GM21381 (cell line): ENCODE data around the gene ONECUT1.

Experiments
- ATAC-seq: cut with Tn5 transposase; IDR thresholded peaks from one replicate; pipeline ENCODE4 v1.9.1; 2021; ENCODE audit warnings: mild to moderate bottlenecking, moderate library complexity; ENCODE audit not compliant: unreplicated experiment

Gene ONECUT1

DNA sequence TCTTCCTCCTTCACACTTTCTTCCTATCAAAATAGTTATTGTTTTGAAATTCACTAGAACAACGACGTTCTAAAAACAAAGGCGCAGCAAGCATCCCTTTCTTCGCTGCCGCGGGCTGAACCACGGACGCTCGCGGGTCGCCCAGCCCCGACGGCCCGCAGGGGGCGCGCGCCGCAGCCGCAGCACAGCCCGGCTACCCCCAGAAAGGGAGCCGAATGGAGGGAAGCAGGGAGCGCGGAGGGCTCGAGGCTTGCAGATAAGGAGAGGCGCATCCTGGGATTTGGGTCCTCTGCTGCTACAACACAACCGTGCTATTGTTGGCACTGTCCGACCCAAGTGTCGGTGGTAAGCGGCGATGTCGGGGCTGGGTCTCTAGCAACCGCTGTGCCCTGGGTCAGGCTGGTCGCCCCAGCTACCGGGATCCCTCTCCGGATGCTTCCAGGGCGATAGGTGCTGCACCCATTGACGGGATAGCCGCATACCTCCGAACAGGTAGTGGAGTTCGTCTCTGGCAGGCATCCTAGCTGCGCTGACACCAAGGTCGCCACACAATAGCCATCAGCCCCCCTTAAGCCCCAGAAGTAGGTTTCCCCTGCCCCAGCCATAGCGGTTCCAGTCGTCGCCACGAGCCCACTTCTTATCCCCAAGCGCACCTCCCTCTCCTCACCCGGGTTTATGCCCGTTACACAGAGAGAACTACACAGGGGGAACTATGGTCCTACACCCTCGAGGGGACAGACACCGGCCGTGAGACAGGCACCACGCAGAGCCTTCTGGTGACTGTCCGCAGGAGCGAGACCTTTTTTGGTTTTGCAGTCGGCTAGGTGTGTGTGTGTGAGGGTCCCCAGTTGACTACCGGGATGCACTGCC is 6.0 kb downstream of the ONECUT1 start:
- no peak for ATAC-seq

DNA sequence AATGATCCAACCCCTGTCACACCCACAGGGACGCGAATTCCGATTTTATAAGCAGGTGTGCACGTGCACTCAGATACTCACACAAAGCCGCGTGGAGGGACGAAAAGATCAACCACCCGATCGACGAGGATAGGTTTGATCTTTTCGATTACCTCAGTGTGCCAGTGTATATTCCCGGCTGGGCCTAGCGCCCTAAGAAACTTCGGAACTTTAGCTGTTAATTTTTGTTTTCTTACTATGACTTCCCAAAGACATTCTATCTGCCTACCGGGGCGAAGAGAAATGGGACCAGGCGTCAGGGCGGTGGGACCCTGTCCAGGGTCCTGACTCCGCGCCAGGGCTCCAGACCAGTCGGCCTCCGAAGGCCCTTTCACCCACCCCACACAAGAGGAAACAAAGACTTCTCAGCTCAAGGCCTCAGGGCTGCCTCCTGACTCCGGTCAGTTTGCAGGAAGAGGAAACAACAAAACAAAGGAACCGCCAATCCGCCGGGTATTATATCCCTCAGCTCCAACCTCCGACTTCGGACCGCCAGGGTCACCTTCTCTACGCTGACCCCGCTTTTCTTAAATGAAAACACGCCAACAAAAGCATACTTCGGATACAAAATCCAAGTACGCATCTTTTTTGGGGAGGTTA is 6.8 kb downstream of the ONECUT1 start:
- no peak for ATAC-seq

DNA sequence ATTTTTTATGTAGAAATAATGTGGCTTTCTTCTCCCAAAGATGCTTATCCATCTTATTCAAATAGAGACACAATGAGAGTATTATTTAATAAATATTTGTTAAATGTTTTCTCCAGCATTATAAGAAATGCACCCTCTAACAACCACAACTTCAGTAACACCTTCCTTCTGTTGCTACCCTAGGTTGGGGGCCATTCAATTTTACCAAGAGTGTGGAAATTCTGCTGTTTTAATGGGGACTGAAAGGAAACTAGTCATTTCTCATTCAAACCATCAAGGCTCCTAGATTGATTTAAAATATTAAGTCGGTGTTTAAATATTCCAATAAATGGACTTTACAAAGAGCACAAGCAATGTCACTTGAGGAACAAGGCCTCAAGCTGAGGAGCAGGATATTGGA is 7.6 kb downstream of the ONECUT1 start:
- ATAC-seq, result no peak

DNA sequence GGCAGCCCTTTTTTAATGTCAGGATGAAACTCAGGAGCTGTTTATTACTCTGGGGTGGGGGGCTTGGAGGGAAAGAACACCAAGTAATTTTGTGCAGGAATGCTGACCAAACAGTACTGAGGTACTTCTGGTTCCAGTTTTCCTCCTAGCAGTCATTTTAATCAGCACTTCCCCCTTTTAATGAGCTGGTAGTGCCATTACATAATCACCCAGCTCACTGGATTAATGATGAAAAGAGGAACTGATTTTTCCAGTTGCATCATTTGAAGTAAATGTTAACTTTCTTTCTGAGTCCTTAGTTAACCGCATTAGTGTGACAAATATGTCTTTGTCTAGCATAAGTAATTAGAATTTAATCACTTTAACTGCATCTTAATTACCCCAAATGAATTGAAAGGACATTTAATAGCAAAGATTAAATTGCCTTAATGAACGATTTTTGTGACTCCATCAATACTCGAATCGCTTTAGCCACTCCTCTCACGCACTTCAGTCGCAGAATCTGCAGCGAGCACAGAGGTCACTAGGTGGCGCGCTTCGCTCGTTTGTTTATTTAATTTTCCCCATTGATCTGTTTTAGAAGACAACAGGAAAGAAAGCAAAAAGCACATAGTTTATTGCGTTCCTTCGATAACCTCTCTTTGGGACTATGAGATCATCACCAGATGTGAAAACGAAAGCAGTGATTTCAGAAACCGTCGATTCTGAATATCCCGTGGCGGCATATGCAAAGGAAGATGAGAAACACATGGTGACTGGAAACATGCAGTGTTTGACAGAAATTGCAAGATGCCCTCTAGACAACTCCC is 9.8 kb downstream of the ONECUT1 start:
- peak; percentile 60 for ATAC-seq

DNA sequence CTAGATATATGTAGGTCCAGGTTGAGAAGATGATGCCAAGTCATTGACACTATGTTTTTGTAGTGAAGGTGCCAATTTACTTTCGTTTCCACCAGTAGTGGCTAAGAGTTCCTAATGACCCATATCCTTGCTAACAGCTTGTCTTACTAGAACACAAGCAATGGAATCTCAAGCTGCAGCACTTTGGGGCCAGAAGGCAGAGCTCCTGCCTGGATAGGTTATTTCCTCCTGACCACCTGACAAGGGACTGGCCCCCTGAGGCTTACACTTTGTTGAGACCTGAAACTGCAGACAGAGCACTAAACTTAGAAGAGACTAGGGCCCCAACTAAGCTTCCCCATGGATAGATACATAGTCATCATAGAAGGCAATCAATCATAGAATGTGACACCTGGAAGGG is 11.7 kb downstream of the ONECUT1 start:
- no peak for ATAC-seq

DNA sequence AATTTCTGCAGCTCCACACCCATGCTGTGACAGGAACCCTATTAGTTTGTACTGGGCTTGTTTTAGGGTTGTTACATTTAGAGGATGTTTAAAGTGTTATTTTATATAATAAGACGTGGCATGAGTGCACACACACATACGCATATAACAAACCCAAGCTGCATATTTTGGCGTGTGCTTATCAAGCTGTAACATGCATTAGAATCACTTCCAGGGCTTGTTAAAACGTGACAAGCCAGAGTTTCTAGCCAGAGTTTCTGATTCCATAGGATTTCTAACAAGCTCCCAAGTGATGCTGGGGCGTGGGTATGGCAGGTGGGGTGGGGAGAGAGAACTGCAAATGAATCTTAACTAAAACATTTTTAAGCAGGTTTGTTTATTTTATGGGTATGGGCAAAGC is 17.4 kb downstream of the ONECUT1 start:
- ATAC-seq, result no peak

DNA sequence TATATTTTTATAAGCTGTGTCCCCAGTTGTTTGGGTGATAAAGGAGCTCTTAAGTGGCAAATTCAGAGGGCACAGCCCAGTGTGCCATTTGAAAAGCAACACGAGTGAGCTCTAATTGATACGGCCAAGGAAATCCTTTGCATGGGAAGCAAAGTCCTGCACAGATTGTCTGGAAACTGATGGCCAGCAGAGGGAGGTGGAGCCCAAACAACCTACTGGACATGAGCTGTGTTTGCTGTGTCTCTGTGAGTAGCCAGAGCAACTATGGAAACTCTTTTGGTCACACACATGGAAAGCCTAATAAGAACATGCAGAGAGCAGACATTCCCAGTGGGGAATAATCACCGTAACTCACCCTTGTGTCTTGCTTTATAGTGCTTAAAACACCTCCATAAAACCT is 24.4 kb downstream of the ONECUT1 start:
- ATAC-seq, result no peak

DNA sequence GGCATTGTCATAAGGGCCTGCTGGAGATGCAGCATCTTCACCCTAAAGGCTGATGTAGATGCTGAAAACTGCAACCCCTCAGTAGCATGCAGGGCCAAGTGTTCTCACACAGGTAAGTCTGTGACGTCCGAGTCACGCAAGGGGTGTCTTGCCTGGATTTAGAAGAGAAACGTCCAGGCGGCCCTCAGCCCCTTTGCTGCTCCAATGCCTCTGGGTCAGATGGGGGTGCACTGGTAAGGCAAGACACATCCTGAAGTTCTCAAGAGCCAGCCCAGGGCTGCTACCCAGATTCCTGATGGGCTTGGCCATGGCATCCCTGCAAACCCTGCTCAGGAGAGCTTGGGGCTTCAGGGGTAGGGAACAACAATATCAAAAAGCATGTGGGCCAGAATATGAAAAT is 25.4 kb downstream of the ONECUT1 start:
- no peak for ATAC-seq

DNA sequence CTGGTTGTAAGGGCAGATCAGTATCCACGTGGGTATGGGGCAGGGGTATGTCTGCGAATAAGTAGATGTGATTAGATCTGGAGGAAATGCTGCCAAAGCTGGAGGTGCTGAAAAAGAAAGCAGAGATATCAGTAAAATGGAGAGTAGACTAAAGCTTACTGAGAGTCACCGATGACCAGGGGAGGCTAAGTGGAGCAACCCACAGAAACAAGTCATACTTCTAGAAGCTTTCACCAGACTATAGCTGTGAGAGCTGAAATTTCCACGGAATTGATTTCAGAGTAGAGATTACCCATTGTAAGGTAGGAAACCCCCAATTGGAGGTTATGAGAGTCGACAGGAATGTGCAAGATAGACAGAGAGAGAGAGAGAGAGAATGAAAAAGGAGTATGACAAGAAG is 27.5 kb downstream of the ONECUT1 start:
- ATAC-seq, result no peak

DNA sequence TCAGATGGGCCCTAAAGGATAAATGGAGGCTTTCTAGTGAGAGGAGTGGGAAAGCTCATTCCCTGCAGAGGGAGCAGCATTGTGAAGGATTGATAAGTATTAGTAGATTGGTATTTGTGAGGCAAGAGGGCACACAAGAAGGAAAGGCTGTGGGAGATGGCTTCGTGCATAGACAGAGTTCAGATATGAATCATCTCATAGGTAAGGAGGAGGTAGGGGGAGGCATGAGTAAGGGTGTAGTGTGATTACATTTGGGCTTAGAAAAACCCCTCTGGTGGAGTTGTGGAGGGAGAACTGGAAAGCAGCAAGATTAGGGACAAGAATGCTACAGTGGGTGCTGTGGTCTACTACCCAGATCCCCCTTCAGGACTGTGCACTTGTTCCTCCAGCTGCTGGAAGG is 29.6 kb downstream of the ONECUT1 start:
- no peak for ATAC-seq

DNA sequence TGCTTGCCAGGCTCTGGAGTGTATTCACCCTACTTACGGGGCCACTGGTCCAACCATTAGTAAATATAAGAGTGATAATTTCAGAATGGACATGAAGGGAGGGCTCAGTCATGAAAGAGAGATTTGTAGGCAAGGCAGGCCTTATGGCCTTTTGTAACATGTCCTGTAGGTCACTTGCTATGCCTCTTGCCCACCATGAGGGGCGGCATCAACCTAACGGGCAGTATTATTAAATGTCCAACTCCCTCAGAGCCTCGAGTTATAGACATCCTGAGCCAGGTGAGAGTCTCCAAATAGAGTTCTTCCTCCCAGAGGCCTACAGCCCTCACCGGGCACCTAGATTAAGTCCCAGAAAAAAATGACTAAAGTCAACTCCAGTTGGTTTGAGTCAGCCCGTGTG is 30.2 kb downstream of the ONECUT1 start:
- no peak for ATAC-seq

DNA sequence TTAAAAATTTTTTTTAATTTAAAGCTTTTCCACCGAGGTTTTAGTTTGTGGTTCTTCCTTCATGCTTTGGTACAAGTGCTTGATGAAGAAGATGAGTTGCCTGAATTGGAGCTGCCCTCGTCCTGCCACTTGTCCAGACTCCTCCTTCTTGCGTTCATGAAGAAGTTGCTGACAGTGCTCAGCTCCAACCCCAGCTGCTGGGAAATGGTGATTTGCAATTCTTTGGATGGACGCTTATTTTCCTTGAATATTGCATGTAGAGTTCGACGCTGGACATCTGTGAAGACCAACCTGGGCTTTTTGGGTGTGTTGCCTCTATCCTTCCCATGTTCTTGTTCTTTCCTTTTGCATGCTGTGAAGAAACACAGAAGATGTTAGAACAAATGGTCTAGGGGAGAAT is 32.6 kb downstream of the ONECUT1 start:
- ATAC-seq, result no peak

DNA sequence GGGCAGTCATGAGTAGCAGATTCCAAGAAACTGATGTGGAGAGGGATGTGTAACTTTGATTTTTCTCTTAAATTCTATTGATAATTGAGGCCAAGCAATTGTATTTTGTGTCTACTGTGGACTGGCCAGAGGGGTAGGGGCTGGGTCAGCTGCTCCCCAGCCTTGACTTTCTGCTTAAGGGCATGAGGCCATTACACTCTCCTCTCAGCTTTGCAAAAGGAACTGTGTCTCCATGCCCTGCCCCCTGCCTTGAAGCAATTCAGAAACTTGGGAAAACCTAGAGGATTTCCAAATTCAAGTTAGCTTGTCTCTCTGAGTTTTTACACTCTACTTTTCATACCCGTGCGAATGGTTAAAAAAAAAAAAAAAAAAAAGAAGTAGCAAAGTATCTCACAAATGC is 38.6 kb downstream of the ONECUT1 start:
- ATAC-seq, result no peak

DNA sequence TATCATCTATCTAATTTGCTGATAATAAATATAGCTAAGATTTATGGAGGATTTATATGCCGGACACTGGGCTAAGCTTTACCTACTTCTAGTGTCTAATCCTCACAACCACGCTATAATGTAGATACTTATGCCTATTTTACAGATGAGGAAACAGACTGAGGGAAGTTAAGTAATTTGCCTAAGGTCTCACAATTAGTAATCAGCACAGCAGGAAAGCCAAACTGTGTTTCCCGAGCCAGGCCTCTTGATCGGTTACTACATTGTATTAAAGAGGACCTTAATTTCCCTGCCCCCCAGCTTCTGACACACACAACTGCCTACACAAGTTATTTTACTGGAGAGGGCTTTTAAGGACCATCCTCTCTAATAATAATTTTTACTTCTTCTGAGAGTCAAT is 40.9 kb downstream of the ONECUT1 start:
- no peak for ATAC-seq

DNA sequence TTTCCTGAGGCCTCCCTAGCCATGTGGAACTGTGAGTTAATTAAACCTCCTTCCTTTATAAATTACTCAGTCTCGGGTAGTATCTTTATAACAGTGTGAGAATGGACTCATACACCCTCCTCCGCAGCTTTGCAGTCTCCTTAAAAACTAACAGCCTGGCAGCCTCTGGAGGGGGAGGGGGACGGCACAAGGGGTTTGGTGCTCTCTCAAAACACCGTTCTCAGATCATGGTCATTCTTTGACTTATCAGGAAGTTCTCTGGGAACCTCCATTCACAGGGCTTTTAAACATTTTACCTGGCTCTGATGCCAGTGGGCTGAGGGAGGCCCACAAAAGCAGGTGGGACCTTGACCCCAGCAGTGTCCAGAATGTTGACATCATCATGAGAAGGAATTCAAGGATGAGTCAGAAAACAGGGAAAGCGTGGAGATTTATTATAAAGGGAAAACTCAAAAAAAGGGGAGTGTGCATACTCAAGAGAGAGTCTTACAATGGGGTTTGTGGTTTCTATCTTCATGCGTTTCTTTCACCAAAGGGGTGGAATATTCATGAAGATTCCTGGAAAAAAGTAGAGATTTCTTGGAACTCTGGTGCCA is 43.9 kb downstream of the ONECUT1 start:
- no peak for ATAC-seq

DNA sequence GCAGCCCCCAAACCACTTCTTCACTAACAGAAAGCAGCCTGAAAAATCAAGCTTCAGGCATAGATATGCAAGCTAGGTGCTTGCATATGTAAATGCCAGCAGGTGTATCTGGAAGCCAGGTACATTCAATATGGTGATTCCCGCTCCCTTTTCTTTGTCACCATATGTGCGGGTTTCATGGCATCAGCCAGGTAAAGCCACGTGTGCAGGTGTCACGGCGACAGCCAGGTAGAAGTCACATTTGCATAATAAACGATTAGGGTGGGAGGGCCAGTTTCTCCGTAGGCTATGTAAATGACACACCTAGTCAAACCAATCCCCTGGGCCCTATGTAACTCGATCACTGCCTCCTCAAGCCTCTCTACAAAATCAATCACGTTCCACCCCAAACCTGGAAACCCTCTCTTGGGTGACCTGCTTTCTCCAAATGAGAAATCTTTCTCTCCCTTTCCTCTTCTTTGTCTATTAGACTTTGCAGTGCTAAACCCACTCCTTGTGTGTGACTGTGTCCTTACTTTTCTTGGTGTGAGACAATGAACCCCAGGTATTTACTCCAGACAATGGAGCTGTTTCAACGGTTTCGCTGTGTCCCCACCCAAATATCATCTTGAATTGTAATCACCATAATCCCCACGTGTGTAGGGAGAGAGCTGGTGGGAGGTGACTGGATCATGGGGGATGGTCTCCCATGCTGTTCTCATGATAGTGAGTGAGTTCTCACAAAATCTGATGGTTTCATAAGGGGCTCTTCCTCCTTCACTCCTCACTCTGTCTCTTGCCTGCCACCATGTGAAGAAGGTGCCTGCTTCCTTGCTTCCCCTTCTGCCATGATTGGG is 44.6 kb downstream of the ONECUT1 start:
- ATAC-seq, result no peak

DNA sequence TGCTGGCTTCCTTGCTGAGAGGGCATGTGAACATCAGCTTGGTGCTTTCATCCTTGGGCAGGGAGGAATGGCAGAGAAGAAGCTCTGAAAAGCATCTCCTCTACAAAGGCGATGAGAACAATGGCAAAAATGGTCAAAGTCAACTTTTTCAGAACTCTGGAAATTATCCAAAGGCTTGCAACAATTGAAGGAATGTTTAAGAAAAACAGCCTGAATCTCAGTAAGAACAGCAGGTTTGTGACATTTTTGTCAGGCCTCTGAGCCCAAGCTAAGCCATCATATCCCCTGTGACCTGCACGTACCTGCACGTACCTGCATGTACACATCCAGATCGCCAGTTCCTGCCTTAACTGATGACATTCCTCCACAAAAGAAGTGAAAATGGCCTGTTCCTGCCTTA is 51.8 kb downstream of the ONECUT1 start:
- no peak for ATAC-seq

DNA sequence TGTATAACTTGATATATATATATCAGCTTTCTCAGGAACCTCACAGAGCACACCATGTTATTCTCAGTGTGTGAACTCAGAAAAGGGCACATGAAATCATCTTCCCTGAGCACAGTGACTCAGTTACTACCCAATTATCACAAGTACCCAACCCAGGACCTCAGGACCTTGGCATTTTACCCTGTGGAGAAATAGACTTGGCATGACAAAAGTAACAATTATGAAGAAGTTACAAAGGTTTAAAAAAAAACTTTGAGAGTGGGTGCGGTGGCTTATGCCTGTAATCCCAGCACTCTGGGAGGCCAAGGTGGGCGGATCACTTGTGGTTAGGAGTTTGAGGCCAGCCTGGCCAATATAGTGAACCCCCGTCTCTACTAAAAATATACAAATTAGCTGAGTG is 52.4 kb downstream of the ONECUT1 start:
- ATAC-seq, result no peak

DNA sequence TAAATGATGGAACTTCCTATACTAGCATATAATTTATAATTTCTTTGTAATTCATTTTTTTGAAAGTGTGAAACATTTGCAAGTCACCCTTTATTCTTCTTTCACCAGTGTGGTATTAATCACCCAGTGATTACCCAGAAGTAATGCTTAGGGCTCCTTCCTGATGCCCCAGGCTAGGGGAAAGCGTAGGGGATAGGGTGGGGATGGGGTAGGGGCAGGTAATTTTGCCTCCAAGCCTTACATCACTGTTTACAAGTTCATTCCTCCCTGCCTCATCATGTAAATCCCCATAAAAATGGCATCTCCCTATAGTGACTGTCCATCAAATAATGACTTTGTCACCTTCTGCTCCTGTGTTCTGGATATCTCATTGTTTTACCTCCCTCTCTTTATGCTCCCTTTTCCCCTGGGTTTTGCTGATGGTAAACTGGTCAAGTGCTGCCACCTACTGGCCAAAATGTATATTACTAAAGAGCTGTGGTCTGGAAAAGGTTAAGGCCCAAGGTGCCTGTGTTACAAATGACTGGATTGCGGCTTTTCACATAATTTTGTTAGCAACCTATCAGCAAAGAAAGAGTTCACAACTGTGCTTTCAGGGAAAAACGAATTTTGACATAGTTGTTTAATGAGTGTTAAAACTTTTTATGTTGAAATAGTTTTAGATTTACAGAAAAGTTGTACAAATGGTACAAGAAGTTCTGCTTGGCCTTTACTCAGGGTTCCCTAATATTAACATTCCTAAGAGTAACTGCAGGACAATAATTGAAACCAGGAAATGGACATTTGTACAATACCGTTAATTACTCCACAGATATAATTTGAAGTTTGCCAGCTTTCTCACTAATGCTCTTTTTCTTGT is 54.7 kb downstream of the ONECUT1 start:
- no peak for ATAC-seq

DNA sequence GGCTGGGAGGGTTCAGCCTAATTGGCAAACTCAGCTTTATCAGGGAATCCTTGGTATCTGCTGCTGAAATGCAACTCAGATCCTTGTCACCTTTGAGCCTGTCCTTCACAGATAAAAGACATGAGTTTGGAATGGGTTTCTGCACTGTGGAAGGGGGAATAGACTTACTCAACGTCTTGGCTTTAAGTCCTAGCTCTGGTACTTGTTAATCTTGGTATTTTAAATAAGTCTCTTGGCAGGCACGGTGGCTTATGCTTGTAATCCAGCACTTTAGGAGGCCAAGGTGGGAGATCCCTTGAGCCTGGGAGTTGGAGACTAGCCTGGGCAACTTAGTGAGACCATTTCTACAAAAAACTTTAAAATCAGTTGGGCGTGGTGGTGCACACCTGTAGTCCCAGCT is 55.8 kb downstream of the ONECUT1 start:
- ATAC-seq, result no peak
